GM18868 (cell line): ENCODE measurements around the gene WDR64.
"Not testable (repeated sequence)": the region's sequence is repeated elsewhere in the genome, so short reads cannot be mapped to it uniquely, and the experiment has no call there.

Source experiments
- ATAC-seq: cut with Tn5 transposase; IDR thresholded peaks from one replicate; pipeline ENCODE4 v1.9.1; 2021; ENCODE audit warnings: mild to moderate bottlenecking, moderate library complexity; ENCODE audit not compliant: unreplicated experiment

WDR64 gene

DNA sequence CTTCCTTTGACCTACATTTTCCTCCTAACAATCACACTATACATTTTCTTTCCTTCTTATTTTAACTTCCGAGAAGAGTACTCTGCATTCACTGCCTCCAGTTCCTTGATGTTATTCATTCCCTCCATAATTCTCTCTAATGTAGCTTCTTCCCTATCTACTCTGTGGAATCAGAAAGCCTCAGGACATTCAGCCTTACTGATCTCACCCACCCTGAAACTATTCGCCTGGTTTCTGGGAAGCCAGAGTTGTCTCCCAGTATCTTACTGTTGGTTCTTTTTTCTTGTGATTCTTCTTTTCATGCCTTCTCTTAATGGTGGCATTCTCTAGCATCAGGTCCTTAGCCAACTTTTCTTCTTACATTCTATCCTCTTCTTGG is 45.5 kb downstream of the WDR64 start:
- no peak for ATAC-seq

DNA sequence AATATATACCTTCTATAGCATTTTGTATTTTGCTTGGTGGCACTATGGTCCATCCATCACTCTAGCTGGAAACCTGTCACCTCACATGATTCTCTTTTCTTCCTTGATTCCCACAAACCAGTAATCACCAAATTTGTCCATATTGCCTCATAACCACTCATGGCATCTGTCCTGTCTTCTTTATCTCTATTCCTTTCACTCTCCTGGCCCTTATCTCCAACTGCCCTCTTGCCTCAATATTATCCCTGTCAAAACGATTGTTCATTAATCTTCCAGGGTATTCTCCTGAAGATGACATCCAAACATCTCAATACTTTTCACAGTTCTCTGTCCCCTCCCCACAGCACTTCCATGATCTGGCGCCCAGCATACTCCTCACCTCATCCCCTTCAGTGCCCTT is 46.1 kb downstream of the WDR64 start:
- no peak for ATAC-seq

DNA sequence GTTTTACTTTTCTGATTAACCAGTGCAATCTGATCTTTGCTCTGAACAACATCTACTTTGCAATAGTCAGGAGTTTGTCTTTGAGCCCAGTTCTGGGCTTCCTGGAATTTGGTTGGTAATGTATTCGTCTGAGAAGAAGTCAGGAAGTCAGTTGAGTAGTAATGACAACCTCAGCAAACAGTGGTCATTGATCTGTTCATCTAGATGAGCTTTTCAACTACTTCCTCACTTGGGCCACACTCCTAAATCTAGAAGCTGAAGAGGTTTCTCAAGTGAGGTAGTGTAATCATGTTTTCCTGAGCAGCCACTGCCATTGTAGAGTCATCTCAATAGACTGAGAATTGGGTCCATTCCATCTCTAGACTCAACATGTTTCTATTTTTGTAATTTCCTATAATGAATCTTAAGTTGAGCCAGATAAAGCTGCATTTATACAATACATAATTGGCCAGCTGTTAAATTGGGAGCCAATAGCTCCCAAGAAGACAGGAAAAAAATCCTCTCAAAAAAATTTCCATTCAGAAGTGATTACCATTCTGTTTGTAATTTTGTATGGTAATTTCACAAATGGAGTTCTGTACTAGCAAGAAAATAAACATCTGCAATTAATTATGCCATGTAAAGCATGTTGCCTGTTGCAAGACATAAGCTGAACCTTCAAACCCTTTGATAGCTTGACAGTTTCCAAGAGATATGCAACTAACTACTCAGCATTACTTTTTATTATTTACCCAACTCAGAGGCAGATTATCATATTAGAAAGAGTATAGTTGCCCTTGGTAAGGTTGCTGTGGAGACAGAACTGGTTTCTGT is 49.6 kb downstream of the WDR64 start:
- no peak for ATAC-seq

DNA sequence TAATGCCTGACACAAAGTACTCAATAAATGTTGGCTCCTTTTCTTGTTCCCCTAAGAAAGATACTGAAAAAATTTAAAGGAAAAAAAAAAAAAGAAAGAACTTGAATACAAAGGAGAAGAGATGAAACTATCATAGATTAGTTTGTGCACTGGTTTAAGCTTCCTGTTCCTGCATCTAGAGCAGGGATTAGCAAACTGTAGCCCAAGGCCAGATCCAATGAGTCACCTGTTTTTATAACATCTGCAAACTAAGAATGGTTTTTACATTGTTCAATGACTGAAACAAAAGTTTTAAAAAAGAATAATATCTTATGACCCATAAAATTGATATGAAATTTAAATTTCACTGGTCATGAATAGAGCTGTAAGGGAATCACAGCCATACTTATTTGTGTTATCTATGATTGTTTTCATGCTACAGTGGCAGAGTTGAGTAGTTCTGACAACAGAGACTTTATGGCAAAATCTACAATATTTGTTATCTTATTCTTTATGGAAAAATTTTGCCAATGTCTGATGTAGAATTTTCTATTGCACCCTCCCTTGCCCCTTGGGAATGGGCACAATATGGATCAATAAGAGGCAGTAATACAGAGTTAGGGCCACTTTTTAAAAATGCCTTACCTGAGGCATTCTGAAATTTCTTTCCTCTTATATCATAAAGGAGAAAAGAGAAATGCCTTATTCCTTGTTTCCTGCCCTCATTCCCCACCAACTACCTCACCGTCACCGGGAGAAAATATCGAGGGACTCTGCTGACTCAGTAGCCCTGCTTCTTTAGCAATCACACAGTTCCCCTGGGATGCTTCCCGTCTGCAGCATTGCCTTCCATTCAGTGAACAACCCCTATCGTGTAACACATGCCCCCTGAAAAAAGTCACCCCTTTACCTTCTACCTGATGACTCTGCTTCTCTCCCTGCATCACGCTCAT is 50.6 kb downstream of the WDR64 start:
- no peak for ATAC-seq

DNA sequence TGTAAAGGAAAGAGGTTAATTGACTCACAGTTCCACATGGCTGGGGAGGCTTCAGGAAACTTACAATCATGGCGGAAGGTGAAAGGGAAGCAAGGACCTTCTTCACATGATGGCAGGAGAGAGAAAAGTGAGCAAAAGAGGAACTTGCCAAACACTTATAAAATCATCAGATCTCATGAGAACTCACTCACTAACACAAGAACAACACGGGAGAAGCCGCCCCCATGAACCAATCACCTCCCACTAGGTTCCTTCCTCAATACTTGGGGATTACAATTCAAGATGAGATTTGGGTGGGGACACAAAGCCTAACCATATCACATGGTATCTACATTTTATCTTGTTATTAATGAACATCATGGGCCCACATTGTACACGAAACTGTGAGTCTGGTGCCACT is 51.7 kb downstream of the WDR64 start:
- not testable (repeated sequence) for ATAC-seq

DNA sequence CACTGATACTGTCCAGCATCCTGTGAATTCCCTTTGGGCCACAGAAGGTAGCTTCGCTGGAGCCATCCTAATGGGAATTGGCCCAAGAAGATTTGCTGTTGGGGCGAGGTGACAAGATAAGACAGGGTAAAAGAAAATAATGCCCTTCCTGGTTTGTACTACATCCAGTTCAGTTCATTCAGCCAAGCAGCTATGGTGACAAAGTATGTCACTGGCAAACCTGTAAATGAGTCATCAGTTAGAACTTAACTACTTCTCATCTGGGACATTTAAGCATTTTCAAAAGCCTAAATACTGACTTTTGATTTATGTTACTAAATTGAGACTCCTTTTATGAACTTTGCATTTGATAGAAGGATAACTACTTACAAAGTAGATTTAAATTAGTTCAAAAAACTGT is 54.2 kb downstream of the WDR64 start:
- no peak for ATAC-seq

DNA sequence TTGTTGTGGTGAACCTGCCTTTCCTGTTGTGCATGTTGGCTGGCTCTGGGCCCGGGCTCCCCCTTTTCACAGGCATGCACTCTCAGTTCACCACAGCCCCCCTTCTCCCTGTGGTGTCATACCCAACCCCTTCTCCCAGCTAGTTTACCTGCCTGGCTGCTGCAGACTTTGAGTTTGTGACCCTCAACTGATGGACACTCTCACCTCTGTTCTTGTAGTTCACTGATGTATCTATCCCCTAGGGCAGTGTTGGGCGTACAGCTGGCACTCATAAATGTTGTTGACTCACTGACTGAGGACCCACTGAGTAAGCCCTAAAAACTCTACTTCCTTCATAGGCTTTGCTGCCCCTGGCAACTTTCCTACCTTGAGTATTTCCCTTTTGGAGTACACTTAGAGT is 54.9 kb downstream of the WDR64 start:
- ATAC-seq, result no peak

DNA sequence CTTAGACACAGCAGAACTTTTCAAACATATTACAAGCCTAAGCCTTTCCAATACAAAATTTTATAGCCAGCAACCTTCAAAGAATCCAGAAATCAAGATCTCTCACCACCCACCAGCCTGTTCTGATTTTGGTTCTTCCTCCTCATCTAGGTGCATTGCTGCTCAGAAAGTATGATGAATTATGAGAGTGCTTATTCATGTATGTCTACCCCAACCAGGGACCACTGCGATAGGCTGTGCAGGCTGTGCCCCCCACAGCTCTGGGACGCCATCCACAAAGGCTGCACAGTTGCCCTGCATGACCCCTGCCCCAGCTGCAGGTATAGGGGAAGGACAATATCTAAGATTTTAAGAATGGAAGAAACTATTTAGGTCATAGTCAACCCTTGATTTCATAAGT is 55.4 kb downstream of the WDR64 start:
- ATAC-seq, result no peak

DNA sequence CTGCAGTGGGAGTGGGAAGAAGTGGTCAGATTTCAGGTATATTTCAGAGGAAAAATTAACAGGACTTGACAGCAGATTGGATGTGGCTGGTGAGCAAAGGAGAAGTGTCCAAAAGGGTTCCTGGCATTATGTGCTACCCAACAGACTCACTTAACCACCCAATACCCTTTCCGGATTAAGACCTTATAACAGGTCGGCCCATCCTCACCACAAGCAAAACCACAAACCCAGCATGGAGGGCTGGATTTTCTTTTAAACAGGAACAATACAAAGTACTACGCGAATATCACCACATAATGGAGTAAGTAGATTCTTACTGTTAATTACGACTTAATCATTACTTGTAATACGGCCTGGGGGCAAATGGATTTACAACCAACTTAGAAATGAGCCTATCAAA is 59.2 kb downstream of the WDR64 start:
- no peak for ATAC-seq

DNA sequence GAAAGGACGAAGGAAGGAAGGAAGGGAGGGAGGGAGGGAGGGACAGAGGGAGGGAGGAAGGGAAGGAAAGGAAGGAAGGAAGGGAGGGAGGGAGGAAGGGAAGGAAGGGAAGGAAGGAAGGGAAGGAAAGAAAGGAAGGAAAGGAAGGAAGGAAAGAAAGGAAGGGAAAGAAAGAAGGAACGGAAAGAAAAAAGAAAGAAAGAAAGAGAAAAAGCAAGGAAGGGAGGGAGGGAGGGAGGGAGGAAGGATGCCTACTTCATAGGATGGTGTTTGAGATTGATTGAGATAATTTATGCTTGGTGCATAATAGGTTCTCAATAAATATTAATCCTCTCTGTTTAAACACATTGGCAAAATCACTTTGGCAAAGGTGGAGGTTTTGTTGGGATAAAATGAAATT is 61.2 kb downstream of the WDR64 start:
- ATAC-seq, result no peak

DNA sequence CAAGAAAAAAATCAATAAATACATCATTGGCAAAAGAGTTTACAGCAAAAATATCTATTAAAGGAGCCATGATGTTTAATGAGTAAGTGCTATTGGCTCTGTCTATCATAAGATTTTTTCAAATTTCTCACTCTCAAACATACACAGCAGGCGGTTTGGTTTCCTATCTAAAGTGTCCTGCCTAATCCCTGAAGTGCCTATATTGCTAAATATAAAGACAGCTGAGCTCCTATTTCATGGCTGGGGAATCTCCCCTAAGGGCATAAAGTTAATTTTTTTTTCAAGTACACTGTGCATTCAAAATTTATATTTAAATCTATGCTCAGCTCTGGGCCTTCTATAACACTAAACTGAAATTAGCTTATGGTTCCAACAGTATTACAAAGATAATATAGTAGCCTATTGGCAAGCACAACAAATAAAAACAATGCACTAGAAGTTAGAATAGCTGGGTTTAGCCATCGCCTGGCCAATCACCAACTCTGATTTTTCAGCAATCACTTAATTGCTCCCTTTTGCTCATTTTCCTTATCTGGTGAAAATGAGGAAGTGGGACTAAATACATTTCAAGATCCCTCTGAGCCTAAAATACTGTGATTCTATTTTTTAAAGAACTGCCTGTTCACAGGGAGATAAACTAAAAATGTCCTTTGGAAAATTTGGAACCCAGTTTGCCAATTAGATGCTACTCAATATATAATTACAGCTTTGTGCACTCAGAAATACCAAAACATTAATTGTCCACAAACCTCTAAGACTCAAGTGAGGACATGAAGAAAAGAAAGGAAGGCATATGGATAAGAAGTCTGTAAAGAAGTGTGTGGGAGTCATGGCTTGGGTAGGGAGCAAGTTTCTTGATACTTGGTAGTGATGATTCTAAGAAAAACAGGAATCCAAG is 62.5 kb downstream of the WDR64 start:
- no peak for ATAC-seq

DNA sequence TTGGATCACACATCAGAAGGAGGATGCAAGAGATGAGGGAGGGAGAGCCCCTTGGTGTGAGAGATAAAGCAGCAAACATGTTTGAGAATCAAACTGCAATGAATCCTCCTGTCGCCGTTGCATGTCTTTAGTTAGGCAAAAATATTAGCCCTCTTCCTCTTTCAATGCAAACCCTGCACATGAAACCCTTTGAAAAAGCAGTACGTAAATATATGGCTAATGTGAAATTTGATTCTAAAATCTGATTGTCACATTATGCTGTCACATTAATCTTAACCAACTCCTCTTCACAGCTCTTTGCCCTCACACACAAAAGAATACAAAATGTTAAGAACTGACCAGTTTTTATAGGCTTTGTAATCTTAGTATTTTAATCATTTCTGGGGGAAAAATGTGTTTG is 63.4 kb downstream of the WDR64 start:
- no peak for ATAC-seq

DNA sequence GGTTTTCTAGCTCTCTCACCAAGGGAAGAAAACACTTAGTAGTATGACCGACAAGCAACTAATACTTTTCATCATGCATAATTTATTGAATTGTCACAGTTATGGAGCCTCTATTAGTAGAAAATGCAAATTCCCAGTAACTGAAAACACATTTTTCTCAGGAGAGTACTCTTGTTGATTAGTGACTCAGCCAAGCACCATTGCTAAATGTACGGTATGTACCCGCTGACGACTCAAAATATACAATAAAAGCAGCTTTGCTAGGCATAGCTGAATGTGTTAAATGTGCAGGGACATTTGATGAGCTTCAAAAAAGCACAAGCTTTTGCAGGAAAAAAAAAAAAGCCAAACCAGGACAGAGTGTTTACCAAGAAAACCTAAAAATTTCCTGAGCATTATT is 63.9 kb downstream of the WDR64 start:
- ATAC-seq, result no peak

DNA sequence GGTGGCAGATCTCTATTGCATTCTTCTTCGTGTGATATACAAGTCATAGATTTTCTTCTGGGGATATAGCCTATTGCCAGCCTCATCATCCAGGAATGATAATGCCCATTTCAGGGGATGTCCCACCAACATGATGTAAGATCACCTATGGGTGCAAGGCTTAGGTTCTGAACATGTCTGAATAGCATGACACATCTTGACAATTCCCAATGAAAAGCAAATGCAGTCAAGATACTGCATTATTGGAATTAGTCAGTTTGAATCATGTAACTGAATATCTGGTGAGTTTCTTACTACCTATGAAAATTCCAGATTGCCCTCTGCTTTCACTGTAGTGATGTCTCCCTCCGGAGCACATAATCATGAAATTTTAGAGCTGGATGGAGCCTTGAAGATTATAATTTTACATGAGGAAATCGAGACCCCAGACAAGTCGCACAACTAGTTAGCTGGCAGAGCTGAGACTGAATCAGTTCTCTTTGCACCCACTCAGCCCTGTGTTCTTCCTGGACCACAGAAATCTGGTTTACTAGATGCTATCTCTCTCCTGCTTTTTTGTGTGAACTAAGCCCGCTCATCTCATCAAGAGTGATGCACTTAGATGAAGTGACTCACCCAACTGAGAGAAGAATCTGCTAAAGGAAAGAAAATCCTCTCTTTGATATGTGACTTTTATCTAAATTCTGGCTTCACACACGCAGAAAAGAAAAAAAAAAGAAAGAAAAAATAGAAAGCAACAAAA is 65.0 kb downstream of the WDR64 start:
- no peak for ATAC-seq

DNA sequence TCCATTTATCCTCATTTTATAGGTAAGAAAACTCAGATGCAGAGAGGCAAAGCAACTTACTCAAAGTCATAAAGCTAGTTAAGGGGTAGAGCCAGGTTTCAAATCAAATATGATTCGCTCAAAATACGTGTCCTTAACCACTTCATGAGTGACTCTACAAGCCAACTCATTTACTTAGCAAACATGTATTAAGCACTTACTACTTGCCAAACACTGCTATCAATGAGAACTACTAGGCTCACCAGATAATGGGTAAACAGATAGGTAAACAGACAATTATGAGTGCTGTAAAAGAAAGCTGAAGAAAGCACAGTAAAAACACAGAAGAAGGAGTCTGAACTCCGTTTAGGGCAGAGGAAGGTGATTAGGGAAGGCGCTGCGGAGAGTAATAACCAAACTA is 65.9 kb downstream of the WDR64 start:
- ATAC-seq, result no peak

DNA sequence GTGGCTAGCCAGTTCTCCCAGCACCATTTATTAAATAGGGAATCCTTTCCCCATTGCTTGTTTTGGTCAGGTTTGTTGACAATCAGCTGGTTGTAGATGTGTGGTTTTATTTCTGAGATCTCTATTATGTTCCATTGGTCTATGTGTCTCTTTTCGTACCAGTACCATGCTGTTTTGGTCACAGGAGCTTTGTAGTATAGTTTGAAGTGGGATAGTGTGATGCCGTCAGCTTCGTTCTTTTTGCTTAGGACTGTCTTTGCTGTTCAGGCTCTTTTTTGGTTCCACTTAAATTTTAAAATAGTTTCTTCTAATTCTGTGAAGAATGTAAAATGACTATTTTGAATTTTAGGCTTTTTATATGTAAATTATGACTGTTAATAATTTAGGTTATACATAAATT is 68.9 kb downstream of the WDR64 start:
- ATAC-seq, result no peak

DNA sequence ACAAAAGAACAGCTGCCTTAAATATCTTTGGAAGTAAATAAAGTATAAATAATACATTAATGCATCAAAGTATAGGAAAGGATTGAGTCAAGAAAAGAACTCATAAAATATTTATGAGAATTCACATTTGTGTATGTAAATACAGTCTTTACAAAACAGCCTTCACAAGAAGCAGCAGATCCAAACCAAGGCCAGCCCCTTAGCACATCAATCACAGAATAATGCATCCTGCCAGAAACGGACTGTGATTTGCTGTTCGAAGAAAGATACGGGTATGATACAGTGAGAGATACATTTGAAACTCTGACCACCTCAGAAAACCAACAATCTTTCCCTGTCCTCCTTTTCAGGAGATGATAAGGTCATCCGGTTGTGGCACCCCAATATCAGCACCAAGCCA is 70.9 kb downstream of the WDR64 start:
- ATAC-seq, result no peak

DNA sequence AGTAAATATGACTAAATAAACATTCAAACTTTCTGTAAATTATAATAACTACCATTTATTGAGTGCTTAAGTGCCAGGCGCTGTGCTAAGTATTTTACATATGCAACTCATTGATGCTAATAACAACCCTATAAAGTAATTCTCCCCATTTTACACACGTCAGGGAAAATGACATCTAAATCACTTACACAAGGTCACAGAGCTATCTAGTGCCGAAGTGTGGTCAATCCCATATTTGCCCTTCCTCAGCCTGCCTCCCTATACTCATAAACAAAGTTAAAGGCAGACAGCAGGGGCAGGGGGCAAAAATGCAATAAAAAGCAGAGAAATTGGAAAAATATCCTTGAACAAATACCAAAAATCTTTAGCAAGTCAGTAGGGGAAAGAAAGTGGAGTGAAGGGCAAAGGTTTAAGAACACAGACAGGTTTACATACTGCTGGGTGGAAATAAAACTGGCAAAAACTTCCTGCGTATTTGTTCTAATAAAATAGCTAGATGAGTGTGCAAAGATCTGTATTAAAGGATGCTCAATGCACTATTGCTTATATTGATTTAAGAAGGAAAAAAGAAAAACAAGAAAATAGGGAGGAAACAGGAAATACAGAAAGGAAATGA is 72.8 kb downstream of the WDR64 start:
- ATAC-seq, result no peak

DNA sequence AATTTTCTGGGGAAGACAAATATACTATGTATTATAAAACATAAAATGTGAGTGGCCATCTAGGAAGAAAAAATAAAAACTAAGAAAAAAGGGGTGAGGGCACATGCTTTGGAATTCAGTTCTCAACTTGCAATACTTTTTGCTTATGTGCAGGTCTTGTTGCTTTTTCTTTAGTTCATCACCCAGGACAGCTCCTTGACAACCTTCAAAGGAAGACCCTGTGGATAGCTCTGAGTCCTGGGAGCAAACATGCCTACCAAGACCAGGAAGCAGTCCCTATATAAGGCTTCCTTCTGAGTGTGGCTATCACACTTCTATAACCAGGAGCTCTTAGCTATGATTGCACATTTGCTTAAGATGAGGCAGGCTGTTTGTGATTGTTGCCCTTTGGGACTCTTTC is 78.0 kb downstream of the WDR64 start:
- ATAC-seq, result no peak

DNA sequence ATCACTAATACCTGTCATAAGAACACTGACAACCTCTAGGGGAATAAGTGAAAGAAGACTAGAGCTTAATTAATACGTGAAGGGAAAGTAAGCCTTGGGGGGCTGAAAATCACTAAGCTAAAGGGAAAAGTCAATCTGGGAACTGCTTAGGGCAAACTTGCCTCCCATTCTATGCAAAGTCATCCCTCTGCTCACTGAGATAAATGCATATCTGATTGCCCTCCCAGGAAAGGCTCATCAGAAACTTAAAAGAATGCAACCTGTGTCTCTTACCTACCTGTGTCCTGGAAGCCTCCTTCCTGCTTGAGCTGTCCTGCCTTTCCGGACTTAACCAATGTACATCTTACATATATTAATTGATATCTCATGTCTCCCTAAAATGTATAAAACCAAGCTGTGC is 81.8 kb downstream of the WDR64 start:
- ATAC-seq, result no peak
